Measurements from ENCODE around the gene MEP1A.

MEP1A gene

GRCh38 chr6:46776070-46776712 lies 17.0 kb upstream of the MEP1A start:
- H3K4me3 ChIP-seq (ENCODE audit: control insufficient read depth, low read depth, low read length): no peak overlapping the region
- TF ChIP-seq CTCF (IDR thresholded peaks at IDR 0.05; ENCODE audit: control insufficient read depth, insufficient read depth, low read depth, low read length, missing control alignments): no peak
- no peak for DNase-seq (ENCODE audit: low read depth)

GRCh38 chr6:46777476-46778346 lies 15.5 kb upstream of the MEP1A start:
- DNase-seq (ENCODE audit: low read depth): no peak
- TF ChIP-seq CTCF (IDR thresholded peaks at IDR 0.05; ENCODE audit: control insufficient read depth, insufficient read depth, low read depth, low read length, missing control alignments): no peak

GRCh38 chr6:46781478-46782378 lies 11.5 kb upstream of the MEP1A start:
- peak; percentile 20 for DNase-seq (ENCODE audit: low read depth)
- TF ChIP-seq CTCF (IDR thresholded peaks at IDR 0.05; ENCODE audit: control insufficient read depth, insufficient read depth, low read depth, low read length, missing control alignments): peak; percentile 72
- no peak overlapping the region for H3K4me3 ChIP-seq (ENCODE audit: control insufficient read depth, low read depth, low read length)

More at GRCh38 chr6:46777476-46778346, 15.5 kb upstream of the MEP1A start:
- no peak overlapping the region for H3K4me3 ChIP-seq (ENCODE audit: control insufficient read depth, low read depth, low read length)

- TF ChIP-seq CTCF (IDR thresholded peaks at IDR 0.05; ENCODE audit: control insufficient read depth, insufficient read depth, low read depth, low read length, missing control alignments): no peak
- no peak overlapping the region for H3K4me3 ChIP-seq (ENCODE audit: control insufficient read depth, low read depth, low read length)
- DNase-seq (ENCODE audit: low read depth): no peak
Observed at GRCh38 chr6:46784535-46784934, 8.7 kb upstream of the MEP1A start.

- no peak overlapping the region for H3K4me3 ChIP-seq (ENCODE audit: control insufficient read depth, low read depth, low read length)
- TF ChIP-seq CTCF (IDR thresholded peaks at IDR 0.05; ENCODE audit: control insufficient read depth, insufficient read depth, low read depth, low read length, missing control alignments): no peak
- no peak for DNase-seq (ENCODE audit: low read depth)
Observed at GRCh38 chr6:46787871-46788540, 5.2 kb upstream of the MEP1A start.

- no peak overlapping the region for H3K4me3 ChIP-seq (ENCODE audit: control insufficient read depth, low read depth, low read length)
- TF ChIP-seq CTCF (IDR thresholded peaks at IDR 0.05; ENCODE audit: control insufficient read depth, insufficient read depth, low read depth, low read length, missing control alignments): no peak
- DNase-seq (ENCODE audit: low read depth): no peak
Observed at GRCh38 chr6:46788791-46789190, 4.4 kb upstream of the MEP1A start.
